Neutrophil (primary cell): ENCODE results near the gene EEIG1.

Experiments used
- H3K27ac ChIP-seq: fragments of 200-600 bp; sonication (generic); 2 replicates; pipeline ENCODE4 v1.5.1; 2016; ENCODE audit warnings: mild to moderate bottlenecking, moderate library complexity
- H3K27me3 ChIP-seq: fragments of 200-600 bp; sonication (generic); 2 replicates; pipeline ENCODE4 v1.6.0; 2016; ENCODE audit warnings: mild to moderate bottlenecking
- H3K36me3 ChIP-seq: fragments of 200-600 bp; sonication (generic); 2 replicates; pipeline ENCODE4 v1.5.1; 2017
- H3K4me1 ChIP-seq, 2 experiments: fragments of 200-600 bp in 1 of 2; sonication (generic) in 1 of 2; 1 replicate in 1 of 2; 2 replicates in 1 of 2; pipeline versions ENCODE4 v1.5.1 to v1.6.1; 2013 to 2016; ENCODE audit warnings: low read depth in 1 of 2, low read length in 1 of 2, mild to moderate bottlenecking in 1 of 2, moderate library complexity in 1 of 2; ENCODE audit not compliant: control insufficient read depth in 1 of 2, insufficient read depth in 1 of 2
- H3K4me3 ChIP-seq, 2 experiments: fragments of 200-600 bp in 1 of 2; sonication (generic) in 1 of 2; 1 replicate in 1 of 2; 2 replicates in 1 of 2; pipeline ENCODE4 v1.5.1; 2013 to 2016; ENCODE audit warnings: low read depth in 1 of 2, low read length in 1 of 2, mild to moderate bottlenecking in 1 of 2, moderate library complexity in 1 of 2
- H3K9me3 ChIP-seq: fragments of 200-600 bp; sonication (generic); 2 replicates; pipeline ENCODE4 v1.5.1; 2016
- TF ChIP-seq, protein P1 (sequence below): fragments of 200-600 bp; sonication (generic); IDR thresholded peaks from 2 replicates; pipeline ENCODE4 v1.5.1; 2016; ENCODE audit warnings: antibody characterized with exemption

The EEIG1 gene

DNA sequence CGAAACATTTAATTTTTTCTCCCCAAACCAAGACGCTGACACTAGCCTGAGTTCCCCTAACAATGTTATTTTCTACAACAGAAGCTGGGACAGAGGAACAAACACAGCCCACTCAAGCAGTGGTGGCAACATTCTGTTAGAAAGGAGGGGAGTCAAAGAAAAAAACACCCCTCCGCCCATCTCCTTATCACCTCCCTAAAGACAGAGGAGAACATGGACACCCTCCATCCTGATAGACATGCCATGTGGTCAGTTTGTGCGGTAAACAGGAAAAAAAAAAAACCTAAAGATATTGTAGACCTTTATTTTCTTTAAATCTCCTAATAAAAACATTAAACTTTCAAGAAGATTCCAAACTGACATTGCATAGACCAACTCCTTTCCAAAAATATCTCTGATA, 40.2 kb downstream of the EEIG1 start:
- Histone ChIP-seq H3K4me1 (peaks cover 31 to 35% of the 10 kb centered on the region in 2 experiments), H3K9me3 (no peaks in the 10 kb centered on the region), H3K27ac (no peak overlapping the region), H3K27me3 (no peaks in the 10 kb centered on the region), H3K36me3 (peaks cover under 1% of the 10 kb centered on the region), H3K4me3 (no peak overlapping the region)
- TF ChIP-seq, protein P1, sequence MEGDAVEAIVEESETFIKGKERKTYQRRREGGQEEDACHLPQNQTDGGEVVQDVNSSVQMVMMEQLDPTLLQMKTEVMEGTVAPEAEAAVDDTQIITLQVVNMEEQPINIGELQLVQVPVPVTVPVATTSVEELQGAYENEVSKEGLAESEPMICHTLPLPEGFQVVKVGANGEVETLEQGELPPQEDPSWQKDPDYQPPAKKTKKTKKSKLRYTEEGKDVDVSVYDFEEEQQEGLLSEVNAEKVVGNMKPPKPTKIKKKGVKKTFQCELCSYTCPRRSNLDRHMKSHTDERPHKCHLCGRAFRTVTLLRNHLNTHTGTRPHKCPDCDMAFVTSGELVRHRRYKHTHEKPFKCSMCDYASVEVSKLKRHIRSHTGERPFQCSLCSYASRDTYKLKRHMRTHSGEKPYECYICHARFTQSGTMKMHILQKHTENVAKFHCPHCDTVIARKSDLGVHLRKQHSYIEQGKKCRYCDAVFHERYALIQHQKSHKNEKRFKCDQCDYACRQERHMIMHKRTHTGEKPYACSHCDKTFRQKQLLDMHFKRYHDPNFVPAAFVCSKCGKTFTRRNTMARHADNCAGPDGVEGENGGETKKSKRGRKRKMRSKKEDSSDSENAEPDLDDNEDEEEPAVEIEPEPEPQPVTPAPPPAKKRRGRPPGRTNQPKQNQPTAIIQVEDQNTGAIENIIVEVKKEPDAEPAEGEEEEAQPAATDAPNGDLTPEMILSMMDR, result no peak

DNA sequence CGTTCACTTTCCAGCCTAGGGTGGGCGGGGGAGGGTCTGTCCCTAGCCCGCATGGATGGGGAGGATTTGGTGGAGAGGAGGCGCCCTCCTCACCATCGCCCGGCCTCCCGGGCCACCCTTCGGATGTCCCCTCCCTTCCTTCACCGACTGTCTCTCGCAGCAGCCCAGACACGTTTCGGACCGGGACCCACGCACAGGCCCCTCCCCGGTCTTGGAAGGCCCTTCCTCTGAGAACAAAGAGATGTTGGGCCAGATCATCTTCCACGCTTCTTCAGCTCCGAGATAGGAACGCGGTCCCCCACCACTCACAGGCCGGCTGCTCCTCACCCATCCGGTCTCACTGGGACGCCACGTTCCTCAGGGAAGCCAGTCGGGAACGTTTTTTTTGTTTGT, 42.5 kb downstream of the EEIG1 start:
- H3K36me3 ChIP-seq, result peaks cover 3% of the 10 kb centered on the region
- no peak overlapping the region for H3K27ac ChIP-seq
- H3K4me3 ChIP-seq, result peak overlapping the region; percentile 74 to 90
- TF ChIP-seq, protein P1, result no peak
- H3K4me1 ChIP-seq, result peaks cover 26 to 32% of the 10 kb centered on the region in 2 experiments
- H3K9me3 ChIP-seq, result no peaks in the 10 kb centered on the region
- H3K27me3 ChIP-seq, result no peaks in the 10 kb centered on the region

DNA sequence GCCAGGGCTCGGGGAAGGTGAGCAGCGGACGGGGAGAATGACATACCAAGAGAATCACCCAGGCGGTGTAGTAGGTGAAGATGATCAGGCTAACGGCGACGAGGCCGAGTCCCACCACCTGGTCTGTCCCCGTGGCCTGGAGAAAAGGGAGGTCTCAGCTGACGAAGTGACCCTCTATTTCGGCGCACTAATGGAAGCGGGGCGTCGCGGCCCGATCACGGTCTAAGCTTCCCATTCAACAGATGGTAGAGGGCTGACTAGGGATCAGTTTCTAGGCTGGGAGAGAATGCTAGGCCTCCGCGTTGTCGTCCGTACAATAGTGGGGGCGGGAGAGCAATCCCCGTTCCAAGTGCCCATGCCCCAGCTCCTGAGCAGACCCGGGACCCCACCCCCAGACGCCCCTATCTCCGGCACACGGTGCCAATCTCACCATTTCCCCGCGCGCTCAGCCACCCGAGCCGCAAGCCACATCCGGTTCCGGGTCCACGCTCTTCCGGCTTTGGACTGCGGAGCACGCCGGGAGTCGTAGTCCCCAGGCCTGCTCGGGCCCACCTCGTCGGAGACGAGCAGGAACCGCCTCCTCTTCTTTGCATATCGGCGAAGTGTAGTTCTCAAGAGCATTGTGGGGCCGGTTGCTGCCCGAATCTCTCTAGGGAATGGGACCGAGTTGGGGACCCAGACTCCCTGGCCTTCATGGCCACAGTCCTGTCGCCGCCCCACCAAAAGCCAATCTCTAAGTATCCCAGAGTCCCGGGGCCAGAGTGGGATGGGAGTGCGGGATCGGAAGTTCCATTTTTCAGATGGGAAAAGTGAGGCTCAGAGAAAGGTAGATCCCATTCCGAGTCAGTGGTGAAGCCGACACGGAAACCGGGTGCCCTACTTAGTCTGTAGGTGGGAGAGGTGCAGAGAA, 43.1 kb downstream of the EEIG1 start, which contains the start of gene DPM2:
Gene DPM2, minus strand, starts transcription at position 467 of the 910 bp plus-strand sequence. Its CDS starts 34 bp downstream, at position 433.
- Histone ChIP-seq H3K27ac (peak within 1 kb of the TSS; percentile 65), H3K4me1 (peaks cover 20 to 27% of the 10 kb centered on the region in 2 experiments), H3K36me3 (peaks cover 3% of the 10 kb centered on the region)

DNA sequence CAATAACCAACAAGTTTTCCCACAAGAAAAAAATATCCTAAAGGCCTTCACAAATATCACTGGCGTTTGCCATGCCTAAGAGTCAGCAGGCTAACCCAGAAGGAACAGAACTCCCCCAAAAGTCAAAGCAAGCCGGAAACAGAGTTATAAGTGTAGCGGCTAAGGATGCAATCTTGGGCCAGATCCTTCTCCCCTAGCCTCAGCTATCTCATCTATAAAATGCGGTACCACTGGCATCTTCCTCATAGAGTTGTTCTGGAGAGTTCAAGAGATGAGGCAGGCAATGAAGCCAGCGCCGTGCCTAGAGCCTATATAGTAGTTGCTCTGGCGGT, 43.8 kb downstream of the EEIG1 start:
- peak overlapping the region; percentile 65 for H3K27ac ChIP-seq
- H3K36me3 ChIP-seq, result peaks cover 3% of the 10 kb centered on the region
- TF ChIP-seq, protein P1, result no peak

More for the DNA sequence above, 43.1 kb downstream of the EEIG1 start, which contains the start of gene DPM2:
- Histone ChIP-seq H3K4me3 (peak within 1 kb of the TSS; percentile 74 to 90), H3K27me3 (no peaks in the 10 kb centered on the region), H3K9me3 (no peaks in the 10 kb centered on the region)
- TF ChIP-seq, protein P1, result peak; percentile 21

DNA sequence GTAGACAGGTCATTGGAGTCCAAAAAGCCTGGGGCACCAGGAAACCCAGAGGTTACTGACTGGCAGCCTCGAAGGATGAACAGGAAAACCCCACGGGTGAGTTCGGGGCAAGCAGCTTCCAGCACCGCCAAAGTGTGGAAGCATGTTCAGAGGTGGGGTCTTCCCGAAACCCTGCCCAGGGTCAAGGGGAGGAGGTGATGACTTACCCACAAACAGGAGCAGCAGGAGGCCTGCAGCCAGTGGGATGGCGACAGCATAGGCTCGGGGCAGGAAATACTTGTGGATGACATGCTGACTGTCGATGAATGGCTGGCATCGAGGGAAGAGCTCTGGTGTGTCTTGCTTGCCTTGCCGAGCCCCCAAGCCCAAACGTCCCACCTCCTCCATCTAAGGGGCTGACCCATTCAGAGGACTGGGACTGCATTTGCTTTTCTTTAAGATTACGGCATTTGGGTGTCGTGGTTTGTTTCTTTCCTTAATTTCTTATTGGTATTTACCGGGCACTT, 44.4 kb downstream of the EEIG1 start:
- peaks cover 7% of the 10 kb centered on the region for H3K27me3 ChIP-seq
- peaks cover 18 to 27% of the 10 kb centered on the region in 2 experiments for H3K4me1 ChIP-seq
- H3K27ac ChIP-seq, result no peak overlapping the region
- H3K4me3 ChIP-seq, result peak overlapping the region in 1 of 2 experiments; percentile 90
- H3K9me3 ChIP-seq, result no peaks in the 10 kb centered on the region
- H3K36me3 ChIP-seq, result peaks cover 3% of the 10 kb centered on the region
- TF ChIP-seq, protein P1, result no peak

More for the DNA sequence above, 43.8 kb downstream of the EEIG1 start:
- H3K4me3 ChIP-seq, result peak overlapping the region; percentile 74 to 90
- peaks cover 1% of the 10 kb centered on the region for H3K27me3 ChIP-seq
- no peaks in the 10 kb centered on the region for H3K9me3 ChIP-seq
- H3K4me1 ChIP-seq, result peaks cover 18 to 27% of the 10 kb centered on the region in 2 experiments
